GM21528 (cell line): ENCODE measurements around the gene NSUN6.

ENCODE experiments used
- ATAC-seq: cut with Tn5 transposase; IDR thresholded peaks from one replicate; pipeline ENCODE4 v1.9.1; 2021; ENCODE audit warnings: mild to moderate bottlenecking, moderate library complexity; ENCODE audit not compliant: unreplicated experiment, low FRiP score

NSUN6 gene

DNA sequence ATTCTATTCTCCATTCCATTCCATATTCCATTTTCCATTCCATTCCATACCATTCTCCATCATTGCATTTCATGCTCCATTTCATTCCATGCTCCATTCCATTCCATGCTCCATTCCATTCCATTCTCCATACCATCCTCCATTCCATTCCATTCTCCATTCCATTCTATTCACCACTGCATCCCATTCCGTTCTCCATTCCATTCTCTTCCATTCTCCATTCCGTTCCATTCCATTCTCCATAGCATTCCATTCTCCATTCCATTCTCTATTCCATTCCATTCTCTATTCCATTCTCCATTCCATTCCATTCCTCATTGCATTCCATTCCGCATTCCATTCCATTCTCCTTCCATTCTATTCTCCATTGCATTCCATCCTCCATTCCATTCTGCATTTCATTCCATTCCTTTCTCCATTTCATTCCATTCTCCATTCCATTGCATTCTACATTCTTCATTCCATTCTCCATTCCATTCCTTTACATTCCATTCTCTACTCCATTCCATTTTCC lies 84.0 kb downstream of the NSUN6 start:
- no peak for ATAC-seq

DNA sequence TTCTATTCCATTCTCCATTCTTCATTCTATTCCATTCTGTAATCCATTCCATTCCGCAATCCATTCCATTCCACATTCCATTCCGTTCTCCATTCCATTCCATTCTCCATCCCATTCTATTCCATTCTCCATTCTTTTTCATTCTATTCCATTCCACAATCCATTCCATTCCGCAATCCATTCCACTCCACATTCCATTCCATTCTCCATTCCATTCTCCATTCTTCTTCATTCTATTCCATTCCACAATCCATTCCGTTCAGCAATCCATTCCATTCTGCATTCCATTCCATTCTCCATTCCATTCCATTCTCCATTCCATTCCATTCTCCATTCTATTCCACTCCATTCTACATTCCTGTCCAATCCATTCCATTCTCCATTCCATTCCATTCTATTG lies 85.2 kb downstream of the NSUN6 start:
- no peak for ATAC-seq

DNA sequence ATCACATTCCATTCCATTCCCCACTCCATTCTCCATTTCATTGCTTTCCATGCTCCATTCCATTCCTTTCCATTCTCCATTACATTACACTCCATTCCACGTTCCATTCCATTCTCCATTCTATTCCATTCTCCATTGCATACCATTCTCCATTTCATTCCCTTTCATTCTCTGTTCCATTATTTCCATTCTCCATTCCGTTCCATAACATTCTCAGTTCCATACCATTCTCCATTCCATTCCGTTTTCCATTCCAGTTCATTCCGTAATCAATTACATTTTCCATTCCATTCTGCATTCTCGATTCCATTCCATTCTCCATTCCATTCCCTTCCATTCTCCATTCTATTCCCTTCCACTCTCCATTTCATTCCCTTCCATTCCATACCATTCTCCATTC lies 86.4 kb downstream of the NSUN6 start:
- ATAC-seq: no peak

DNA sequence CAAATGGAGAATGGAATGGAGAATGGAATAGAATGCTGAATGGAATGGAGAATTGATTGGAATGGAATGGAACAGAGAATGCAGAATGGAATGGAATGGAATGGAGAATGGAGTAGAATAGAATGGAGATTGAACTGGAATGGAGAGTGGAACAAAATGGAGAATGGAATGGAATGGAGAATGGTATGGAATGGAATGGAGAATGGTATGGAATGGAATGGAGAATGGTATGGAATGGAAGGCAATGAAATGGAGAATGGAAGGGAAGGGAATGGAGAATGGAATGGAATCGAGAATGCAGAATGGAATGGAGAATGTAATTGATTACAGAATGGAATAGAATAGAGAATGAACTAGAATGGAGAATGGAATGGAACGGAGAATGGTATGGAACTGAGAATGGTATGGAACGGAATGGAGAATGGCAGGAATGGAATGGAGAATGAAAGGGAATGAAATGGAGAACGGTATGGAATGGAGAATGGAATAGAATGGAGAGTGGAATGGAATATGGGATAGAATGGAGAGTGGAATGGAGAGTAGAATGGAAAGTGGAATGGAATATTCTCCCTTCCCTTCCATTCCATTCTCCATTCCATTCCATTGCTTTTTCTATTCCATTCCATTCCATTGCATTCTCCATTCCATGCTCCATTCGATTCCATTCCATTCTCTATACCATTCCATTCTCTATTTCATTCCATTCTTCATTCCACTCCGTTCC lies 88.2 kb downstream of the NSUN6 start:
- no peak for ATAC-seq

DNA sequence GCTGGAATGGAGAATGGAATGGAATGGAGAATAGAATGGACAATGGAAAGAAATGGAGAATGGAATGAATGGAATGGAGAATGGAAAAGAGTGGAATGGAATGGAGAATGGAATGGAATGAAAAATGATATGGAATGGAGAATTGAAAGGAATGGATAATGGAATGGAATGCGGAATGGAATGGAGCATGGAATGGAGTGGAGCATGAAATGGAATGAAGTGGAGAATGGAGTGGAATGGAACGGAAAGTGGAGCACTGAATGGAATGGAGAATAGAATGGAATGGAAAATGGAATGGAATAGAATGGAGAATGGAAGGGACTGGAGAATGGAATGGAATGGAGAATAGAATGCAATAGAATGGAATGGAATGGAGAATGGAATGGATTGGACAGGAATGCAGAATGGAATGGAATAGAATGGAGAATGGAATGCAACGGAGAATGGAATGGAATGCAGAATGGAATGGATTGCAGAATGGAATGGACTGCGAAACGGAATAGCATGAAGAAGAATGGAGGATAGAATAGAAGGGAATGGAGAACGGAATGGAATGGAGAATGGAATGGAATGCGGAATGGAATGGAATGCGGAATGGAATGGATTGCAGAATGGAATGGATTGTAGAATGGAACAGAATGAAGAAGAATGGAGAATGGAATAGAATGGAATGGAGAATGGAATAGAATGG lies 89.4 kb downstream of the NSUN6 start:
- ATAC-seq: no peak

DNA sequence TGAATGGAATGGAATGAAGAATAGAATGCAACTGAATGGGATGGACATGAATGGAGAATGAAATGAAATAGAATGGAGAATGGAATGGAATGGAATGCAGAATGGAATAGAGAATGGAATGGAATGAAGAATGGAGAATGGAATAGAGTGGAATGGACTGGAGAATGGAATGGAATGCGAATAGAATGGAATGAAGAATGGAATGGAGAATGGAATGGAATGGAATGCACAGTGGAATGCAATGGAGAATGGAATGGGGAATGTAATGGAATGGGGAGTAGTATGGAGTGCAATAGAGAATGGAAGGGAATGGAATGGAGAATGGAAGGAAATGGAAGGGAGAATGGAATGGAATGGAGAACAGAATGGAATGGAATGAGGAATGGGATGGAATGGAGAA lies 93.4 kb downstream of the NSUN6 start:
- no peak for ATAC-seq

DNA sequence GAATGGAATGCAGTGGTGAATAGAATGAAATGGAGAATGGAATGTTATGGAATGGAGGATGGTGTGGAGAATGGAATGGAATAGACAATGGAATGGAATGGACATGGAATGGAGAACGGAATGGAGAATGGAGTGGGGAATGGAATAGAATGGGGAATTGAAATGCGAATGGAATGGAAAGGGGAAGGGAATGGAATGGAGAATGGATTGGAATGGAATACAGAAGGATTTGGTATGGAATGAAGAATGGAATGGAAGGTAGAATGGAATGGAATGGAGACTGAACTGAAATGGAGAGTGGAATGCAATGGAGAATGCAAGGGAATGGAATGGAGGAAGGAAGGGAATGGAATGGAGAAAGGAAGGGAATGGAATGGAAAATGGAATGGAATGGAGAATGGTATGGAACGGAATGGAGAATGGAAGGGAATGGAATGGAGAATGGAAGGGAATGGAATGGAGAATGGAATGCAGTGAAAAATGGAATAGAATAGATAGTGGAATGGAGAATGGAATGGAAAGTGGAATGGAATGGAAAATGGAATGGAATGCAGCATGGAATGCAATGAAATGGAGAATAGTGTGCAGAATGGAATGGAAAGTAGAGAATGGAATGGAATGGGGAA lies 94.8 kb downstream of the NSUN6 start:
- no peak for ATAC-seq

DNA sequence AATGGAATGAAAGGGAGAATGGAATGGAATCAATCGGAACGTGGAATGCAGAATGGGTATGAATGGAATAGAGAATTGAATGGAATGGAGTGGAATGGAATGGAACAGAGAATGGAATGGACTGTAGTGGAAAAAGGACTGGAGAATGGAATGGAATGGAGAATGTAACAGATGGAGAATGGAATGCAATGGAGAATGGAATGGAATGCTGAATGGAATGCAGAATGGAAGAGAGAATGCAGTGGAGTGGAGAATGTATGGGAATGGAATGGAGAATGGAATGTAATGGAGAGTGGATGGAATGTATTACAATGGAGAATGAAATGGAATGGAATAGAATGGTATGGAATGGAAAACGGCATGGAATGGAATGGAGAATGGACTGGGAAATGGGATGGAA lies 96.9 kb downstream of the NSUN6 start:
- ATAC-seq: no peak

DNA sequence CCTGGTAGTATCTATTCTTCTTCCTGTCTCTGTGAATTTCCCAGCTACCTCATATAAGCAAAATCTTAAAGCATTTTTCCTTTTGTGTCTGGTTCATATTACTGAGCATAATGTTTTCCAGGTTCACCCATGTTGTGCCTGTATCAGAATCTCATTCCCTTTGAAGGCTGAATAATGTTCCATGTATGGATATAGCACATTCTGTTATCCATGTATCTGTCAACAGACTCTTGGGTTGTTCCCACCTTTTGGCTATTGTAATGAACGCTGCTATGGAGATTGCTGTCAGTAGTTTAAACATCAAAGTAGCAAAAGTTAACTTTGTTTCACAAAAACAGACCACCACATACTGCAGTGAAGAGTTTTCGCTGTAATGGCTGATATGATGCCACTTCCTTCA lies 99.9 kb downstream of the NSUN6 start:
- ATAC-seq: no peak

DNA sequence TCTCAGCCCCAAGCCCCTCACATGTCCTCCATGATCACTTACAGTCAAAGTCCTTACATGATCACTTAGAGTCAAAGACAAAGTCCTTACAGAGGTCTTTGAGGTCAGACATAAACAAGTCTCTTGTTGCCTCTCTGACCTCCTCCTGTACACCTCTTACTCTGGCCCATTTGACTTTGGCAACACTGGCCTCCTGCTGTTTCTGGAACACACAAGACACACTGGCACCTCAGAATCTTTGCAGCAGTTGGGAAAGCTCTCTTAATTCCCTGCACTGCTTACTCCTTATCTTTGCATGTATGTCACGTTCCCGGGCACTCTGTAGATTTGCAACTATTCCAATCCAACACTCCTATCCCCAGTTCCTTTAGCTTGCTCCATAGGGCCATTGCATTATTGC lies 102.3 kb downstream of the NSUN6 start:
- no peak for ATAC-seq

DNA sequence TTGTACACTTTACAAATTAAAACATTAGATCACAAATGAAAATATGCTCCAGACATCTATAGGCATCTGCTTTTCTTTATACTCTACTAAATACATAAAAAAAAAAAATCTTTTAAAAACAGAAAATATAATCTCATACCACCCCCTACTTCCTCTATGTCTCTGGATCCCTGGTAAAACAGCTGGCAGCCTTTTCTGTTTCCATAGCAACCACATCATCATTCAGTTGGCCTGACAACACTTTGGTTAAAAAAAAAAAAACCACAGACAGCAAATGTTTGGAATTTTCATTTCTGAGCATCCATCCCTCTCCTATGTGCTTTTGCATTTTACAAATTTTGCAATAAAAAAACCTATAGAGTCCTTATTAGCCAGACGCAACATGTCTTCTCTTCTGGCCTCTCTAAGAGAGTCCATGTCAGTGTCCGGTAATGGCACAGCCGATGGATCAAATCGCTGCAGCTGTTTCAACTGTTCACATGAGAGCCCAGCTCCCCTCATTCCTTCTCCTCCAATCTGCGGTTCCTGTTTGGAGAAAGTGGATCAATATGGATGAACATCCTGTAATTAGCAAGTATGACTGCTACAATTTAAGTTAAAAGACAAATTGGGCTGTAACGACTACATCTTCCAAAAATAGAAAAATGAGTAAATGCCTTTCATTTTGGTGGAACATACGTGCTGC lies 105.6 kb downstream of the NSUN6 start:
- ATAC-seq: no peak

DNA sequence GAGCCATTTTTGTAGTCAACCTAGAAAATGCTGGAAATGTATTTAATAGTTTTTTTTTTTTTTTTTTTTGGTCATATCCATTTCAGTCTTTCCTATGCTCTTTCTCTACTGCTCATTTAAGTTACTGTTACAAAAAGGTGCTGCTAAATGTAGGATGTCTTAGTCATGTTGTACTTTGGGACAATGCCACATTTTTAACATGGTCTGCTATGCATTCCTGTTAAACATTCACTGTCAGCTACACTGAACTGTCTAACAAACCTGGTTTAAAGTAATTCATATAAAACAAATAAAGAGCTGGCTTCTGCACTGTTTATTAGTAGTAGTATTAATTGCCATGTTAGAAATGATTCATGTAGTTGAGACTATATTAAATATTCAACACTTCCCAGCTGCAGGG lies 108.6 kb downstream of the NSUN6 start:
- ATAC-seq: no peak

DNA sequence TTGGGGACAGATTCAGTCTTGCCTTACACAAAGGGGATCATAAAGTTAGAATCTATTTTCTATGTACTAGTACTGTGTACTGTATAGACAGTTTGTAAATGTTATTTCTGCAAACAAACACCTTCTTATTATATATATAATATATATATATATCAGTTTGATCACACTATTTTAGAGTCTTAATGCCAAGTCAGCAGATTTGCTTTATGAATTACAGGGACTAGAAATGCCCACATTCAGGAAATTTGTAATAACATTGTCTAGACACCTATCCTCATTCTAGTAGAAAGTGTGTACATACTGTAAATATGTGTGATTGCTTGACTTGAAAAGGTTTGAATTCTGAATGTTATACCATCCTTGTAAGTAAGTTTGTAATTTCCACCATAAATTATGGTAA lies 111.2 kb downstream of the NSUN6 start:
- no peak for ATAC-seq

DNA sequence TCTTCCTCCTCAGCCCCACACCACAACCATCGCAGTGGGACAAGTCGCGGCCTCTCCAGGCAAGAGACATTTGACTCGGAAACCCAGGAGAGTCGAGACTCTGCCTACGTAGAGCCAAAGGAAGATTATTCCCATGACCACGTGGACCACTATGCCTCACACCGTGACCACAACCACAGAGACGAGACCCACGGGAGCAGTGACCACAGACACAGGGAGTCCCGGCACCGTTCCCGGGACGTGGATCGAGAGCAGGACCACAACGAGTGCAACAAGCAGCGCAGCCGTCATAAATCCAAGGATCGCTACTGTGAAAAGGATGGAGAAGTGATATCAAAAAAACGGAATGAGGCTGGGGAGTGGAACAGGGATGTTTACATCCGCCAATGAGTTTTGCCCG lies 112.1 kb downstream of the NSUN6 start:
- ATAC-seq: no peak

DNA sequence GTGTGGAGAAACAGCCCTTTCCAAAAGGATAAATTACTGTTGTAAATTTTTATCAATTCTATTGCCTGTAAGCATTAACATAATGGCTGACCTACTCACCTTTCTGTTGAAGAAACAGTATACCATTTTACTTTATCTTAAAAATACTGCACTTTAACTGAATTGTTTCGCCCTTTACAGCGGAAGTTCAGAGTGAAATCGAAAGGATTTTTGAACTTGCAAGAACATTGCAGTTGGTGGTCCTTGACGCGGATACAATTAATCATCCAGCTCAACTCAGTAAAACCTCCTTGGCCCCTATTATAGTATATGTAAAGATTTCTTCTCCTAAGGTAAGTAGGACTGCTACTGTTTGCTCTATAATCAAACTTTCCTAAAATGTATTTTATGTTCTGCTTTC lies 117.5 kb downstream of the NSUN6 start:
- ATAC-seq: no peak

DNA sequence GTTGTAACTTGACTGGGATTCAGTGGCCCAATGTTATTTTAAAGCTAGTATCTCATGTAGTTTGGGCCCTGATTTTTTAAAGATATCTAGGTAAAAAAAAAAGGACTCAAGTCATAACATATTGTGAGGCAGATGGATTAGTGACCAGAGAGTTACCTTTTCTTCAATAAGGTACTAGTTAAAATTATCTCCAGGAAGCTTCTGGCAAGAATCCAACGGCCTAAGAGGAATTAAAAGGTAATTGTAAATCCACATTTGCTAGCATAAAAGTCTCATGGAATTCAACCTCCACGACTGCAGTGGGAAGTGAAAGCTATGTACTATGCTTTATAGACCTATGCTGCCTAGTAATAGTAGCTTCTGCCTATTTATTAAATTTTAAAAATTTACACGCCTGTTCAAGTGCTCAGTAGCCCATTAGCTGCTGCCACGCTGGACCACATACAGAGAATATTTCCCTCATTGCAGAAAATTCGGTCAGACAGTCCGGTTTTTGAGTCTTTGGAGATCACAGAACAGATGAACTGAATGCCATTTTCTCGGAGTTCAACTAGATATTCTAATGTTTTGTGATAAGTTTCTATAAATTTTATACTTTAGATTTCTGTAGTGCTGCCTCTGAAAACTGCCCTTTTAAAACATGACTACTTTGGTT lies 118.4 kb downstream of the NSUN6 start:
- ATAC-seq: no peak

DNA sequence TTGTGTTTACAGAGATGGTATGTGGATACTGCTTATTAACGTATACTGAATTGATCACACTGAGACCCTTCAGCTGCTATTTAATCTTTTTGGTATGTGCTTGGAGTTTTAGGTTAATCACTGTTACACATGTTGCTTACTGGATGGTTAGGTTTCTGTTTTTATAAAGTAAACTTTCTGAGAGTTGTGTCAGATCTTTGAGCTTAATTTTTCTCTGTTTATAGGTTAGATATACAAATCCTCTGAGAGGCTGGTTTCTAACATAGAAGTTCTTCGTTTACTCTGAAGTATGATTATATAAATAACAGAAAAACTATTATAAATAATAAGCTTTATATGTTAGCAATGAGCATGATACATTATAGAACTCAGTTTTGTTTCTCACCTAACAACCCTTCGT lies 123.1 kb downstream of the NSUN6 start:
- ATAC-seq: no peak

DNA sequence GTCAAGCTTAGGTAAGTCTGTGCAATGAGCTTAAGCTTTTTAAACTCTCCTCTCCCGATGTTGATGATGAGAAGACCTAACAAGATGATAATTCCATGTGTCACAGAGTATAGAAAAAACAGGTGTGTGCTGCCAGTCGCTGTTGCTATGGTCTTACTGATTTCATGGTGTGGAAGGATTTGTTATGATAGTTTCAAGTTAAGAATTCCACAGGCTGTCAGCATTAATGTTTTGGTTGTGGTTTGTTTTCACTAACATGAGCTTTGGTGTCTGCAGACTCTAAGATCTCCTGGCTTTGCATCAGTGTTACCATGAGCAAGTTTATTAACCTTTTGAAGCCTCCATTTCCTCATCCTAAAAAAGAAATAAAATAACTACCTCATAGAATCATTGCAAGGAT lies 123.7 kb downstream of the NSUN6 start:
- ATAC-seq: no peak

DNA sequence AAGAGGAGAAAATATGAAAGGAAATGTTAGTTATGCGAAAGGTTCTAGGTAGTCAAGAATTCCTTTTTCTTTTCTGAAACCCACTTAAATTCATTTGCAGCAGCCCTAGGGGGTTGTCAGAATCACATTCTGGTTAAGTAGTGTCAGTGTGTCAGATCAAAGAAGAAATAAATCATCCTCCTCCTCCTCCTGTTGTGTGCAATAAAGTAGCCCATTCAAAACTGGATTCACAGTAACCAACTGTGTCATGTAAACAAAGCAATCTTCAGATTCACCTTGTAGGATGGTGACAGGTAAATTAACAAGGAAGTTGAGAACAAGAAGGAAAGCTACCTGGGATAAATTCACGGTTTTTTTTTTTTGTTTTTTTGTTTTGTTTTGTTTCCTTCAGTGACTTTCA lies 127.5 kb downstream of the NSUN6 start:
- ATAC-seq: no peak

DNA sequence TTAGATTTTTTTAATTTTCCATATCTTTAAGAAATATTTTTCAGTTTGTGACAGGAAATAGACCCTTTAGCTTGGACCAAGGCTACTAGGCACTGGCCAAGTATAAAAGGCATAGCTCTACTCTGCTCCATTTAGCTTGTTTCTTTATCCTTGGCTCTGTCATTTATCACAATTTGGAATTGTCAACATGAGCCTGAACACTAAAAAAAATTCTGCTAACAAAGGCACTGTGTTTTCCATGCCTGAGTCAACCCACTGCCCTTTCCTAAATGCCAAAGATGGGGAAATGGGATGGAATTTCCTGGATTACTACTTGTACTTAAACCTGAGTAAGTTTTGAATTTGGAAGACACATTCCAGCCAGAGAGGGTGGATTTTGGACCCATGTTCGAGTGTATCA lies 128.4 kb downstream of the NSUN6 start:
- ATAC-seq: no peak

DNA sequence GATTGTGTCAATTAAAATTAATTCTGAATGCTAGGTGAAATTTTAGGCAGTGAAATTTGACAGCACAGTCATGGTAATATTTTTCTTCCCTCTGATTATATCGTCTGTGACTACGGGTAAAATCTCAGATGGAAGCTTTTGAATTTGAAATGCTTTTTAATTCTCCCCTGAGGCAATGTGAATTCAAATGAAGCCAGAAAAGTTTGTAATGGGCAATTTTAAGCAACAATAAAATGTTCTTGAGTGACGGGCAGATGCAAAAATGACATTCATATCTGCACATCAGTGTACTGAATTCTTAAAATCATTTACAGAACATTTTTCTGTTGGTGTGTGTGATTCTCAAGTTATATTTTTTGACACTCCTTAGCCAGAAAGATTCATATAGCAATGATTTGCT lies 134.5 kb downstream of the NSUN6 start:
- ATAC-seq: no peak
